H9 (cell line): ENCODE results near the gene LTA4H. TPM values are rescaled to one million over a fixed set of nuclear protein-coding genes. Genes with fewer than 3 reads are reported as not detected.

Experiments used
- DNase-seq: peaks from one replicate; pipeline ENCODE4 v3.0.0-alpha.2; 2017
- H2AFZ ChIP-seq: one replicate; pipeline ENCODE4 v1.6.1; 2013; ENCODE audit warnings: mild to moderate bottlenecking, low read length, control low read depth, moderate library complexity
- H2AK5ac ChIP-seq: 2 replicates; pipeline ENCODE4 v1.6.1; 2013; ENCODE audit warnings: low read length, control low read depth, mixed read lengths; ENCODE audit not compliant: insufficient read length
- H2BK120ac ChIP-seq: one replicate; pipeline ENCODE4 v1.6.1; 2013; ENCODE audit warnings: low read depth, mild to moderate bottlenecking, low read length, control low read depth, inconsistent platforms; ENCODE audit not compliant: poor library complexity, severe bottlenecking
- H2BK12ac ChIP-seq: 2 replicates; pipeline ENCODE4 v1.6.1; 2013; ENCODE audit warnings: low read length, control low read depth, mixed read lengths, low read depth; ENCODE audit not compliant: insufficient read length
- H2BK15ac ChIP-seq: 2 replicates; pipeline ENCODE4 v1.6.1; 2013; ENCODE audit warnings: low read depth, low read length, control low read depth
- H2BK20ac ChIP-seq: one replicate; pipeline ENCODE4 v1.6.1; 2013; ENCODE audit warnings: low read depth, mild to moderate bottlenecking, low read length, control low read depth, inconsistent platforms; ENCODE audit not compliant: poor library complexity, severe bottlenecking
- H2BK5ac ChIP-seq: 2 replicates; pipeline ENCODE4 v1.6.1; 2013; ENCODE audit warnings: low read length, control low read depth, mixed read lengths; ENCODE audit not compliant: insufficient read length
- H3K14ac ChIP-seq: 2 replicates; pipeline ENCODE4 v1.6.1; 2013; ENCODE audit warnings: low read length, control low read depth; ENCODE audit not compliant: insufficient read depth
- H3K18ac ChIP-seq: 2 replicates; pipeline ENCODE4 v1.6.1; 2013; ENCODE audit warnings: low read depth, mild to moderate bottlenecking, mixed read lengths, low read length, control low read depth; ENCODE audit not compliant: insufficient read length
- H3K23ac ChIP-seq: 2 replicates; pipeline ENCODE4 v1.6.1; 2013; ENCODE audit warnings: low read length, control low read depth, mixed read lengths, low read depth; ENCODE audit not compliant: insufficient read length
- H3K23me2 ChIP-seq: 2 replicates; pipeline ENCODE4 v1.6.1; 2013; ENCODE audit warnings: low read depth, mild to moderate bottlenecking, mixed read lengths, low read length, control low read depth; ENCODE audit not compliant: insufficient read length, poor library complexity, severe bottlenecking
- H3K27ac ChIP-seq: 2 replicates; pipeline ENCODE4 v1.5.1; 2013; ENCODE audit warnings: low read length, control low read depth, mixed read lengths, low read depth; ENCODE audit not compliant: insufficient read length
- H3K27me3 ChIP-seq: 2 replicates; pipeline ENCODE4 v1.6.1; 2013; ENCODE audit warnings: low read length, control low read depth, inconsistent platforms; ENCODE audit not compliant: insufficient read depth
- H3K4ac ChIP-seq: 2 replicates; pipeline ENCODE4 v1.6.1; 2013; ENCODE audit warnings: low read depth, mild to moderate bottlenecking, control low read depth, inconsistent platforms, low read length, moderate library complexity
- H3K4me1 ChIP-seq: 2 replicates; pipeline ENCODE4 v1.6.1; 2013; ENCODE audit warnings: low read length, control low read depth, inconsistent platforms; ENCODE audit not compliant: insufficient read depth
- H3K4me2 ChIP-seq: 2 replicates; pipeline ENCODE4 v1.6.1; 2013; ENCODE audit warnings: low read length, control low read depth, mixed read lengths; ENCODE audit not compliant: insufficient read length, insufficient read depth
- H3K56ac ChIP-seq: 2 replicates; pipeline ENCODE4 v1.6.1; 2013; ENCODE audit warnings: low read depth, mild to moderate bottlenecking, mixed read lengths, low read length, control low read depth; ENCODE audit not compliant: insufficient read length
- H3K79me1 ChIP-seq: 2 replicates; pipeline ENCODE4 v1.6.1; 2013; ENCODE audit warnings: low read depth, mild to moderate bottlenecking, moderate library complexity, low read length, control low read depth, inconsistent platforms; ENCODE audit not compliant: insufficient read depth, poor library complexity, severe bottlenecking
- H3K79me2 ChIP-seq: 2 replicates; pipeline ENCODE4 v1.6.1; 2013; ENCODE audit warnings: low read length, control low read depth, inconsistent platforms; ENCODE audit not compliant: insufficient read depth
- H3K9ac ChIP-seq: 2 replicates; pipeline ENCODE4 v1.6.1; 2013; ENCODE audit warnings: low read length, control low read depth, mixed read lengths; ENCODE audit not compliant: insufficient read length; ENCODE audit errors: extremely low read depth
- H3K9me3 ChIP-seq: one replicate; pipeline ENCODE4 v1.6.1; 2013; ENCODE audit warnings: low read depth, low read length, inconsistent platforms; ENCODE audit not compliant: control insufficient read depth
- H3T11ph ChIP-seq: one replicate; pipeline ENCODE4 v1.6.1; 2013; ENCODE audit warnings: mild to moderate bottlenecking, low read length, control low read depth, inconsistent platforms
- H4K20me1 ChIP-seq: one replicate; pipeline ENCODE4 v1.6.1; 2013; ENCODE audit not compliant: control insufficient read depth, insufficient read length, insufficient read depth
- H4K5ac ChIP-seq: 2 replicates; pipeline ENCODE4 v1.6.1; 2013; ENCODE audit warnings: low read depth, mild to moderate bottlenecking, mixed read lengths, low read length, control low read depth; ENCODE audit not compliant: insufficient read length
- H4K8ac ChIP-seq: replicated peaks from 2 replicates; pipeline ENCODE4 v1.6.1; 2013; ENCODE audit warnings: low read length, control low read depth, mixed read lengths, low read depth; ENCODE audit not compliant: insufficient read length
- H4K91ac ChIP-seq: 2 replicates; pipeline ENCODE4 v1.6.1; 2013; ENCODE audit warnings: low read depth, mild to moderate bottlenecking, moderate library complexity, mixed read lengths, low read length, control low read depth; ENCODE audit not compliant: insufficient read length
- H3K27ac Mint-ChIP-seq, 3 experiments: 2 replicates in 2 of 3; 3 replicates in 1 of 3; pipeline ENCODE4 v1.8.0; 2020 to 2021; ENCODE audit warnings: mixed read lengths in 3 of 3, mild to moderate bottlenecking in 1 of 3, moderate library complexity in 1 of 3
- H3K27me3 Mint-ChIP-seq: 2 replicates; pipeline ENCODE4 v1.8.0; 2021; ENCODE audit warnings: low read depth, mild to moderate bottlenecking, moderate library complexity, mixed read lengths
- H3K36me3 Mint-ChIP-seq, 3 experiments: 2 replicates in 2 of 3; 3 replicates in 1 of 3; pipeline ENCODE4 v1.8.0; 2020 to 2021; ENCODE audit warnings: low read depth in 3 of 3, mixed read lengths in 3 of 3; ENCODE audit not compliant: insufficient read depth in 1 of 3
- H3K4me1 Mint-ChIP-seq, 2 experiments: 2 replicates each; pipeline ENCODE4 v1.8.0; 2020; ENCODE audit warnings: mixed read lengths in 2 of 2
- H3K4me3 Mint-ChIP-seq, 2 experiments: 2 replicates in 1 of 2; 3 replicates in 1 of 2; pipeline ENCODE4 v1.8.0; 2020 to 2021; ENCODE audit warnings: mild to moderate bottlenecking in 2 of 2, mixed read lengths in 2 of 2, moderate library complexity in 1 of 2
- H3K9me3 Mint-ChIP-seq, 2 experiments: 2 replicates in 1 of 2; 3 replicates in 1 of 2; pipeline ENCODE4 v1.8.0; 2020; ENCODE audit warnings: mild to moderate bottlenecking in 2 of 2, mixed read lengths in 2 of 2, moderate library complexity in 1 of 2
- WGBS: extraction: QIAGEN DNeasy Blood & Tissue Kit; methylation state at CpG from one replicate; pipeline ENCODE4 v1.1.7; 2013; ENCODE audit warnings: missing lambda C conversion rate, low lambda C conversion rate, mixed read lengths; ENCODE audit not compliant: insufficient read length; ENCODE audit errors: extremely low coverage; 5-methylcytosine and 5-hydroxymethylcytosine counted together
- total RNA-seq: library from RNA; stranded (reverse); gene quantifications from 2 replicates; pipeline ENCODE4 v1.2.1, GENCODE V29; 2021
- TF ChIP-seq, protein P1 (sequence below): fragments of 200-600 bp; sonication (generic); conservative IDR thresholded peaks from 3 replicates; pipeline ENCODE4 v1.8.0; 2021; ENCODE audit warnings: antibody characterized with exemption, mild to moderate bottlenecking

Gene LTA4H
- total RNA-seq, 1 experiment from 2014 or later = 144 TPM

DNA sequence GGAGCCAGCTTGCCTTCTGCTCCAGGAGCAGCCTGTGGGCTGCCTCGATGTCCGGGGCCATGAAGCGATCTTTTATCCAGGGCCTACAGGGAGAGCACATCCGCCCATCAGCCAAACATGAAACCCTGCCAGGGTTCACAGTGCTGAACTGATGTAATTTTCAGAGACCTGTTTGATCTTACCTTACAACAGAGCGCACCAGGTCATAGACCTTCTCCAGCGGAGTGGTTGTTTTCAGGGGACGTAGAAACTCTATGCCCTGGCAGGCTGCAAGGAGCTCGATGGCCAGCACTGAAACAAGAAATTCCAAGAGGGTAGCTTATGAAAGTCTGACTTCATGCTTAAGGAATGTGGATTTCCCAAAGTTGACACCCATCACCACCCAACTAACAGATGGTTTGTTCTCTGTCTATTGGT lies 59.0 kb downstream of the LTA4H start:
- Histone ChIP-seq H2AK5ac (no peak overlapping the region), H3K27me3 (no peaks in the 10 kb centered on the region), H3K9ac (no peak overlapping the region), H2BK15ac (no peak overlapping the region), H3K4ac (no peak overlapping the region), H3K56ac (no peak overlapping the region), H3K18ac (no peak overlapping the region), H3K79me1 (no peaks in the 10 kb centered on the region), H3K23me2 (no peaks in the 10 kb centered on the region), H3K27ac (no peak overlapping the region), H2AFZ (no peak overlapping the region), H3K4me1 (peaks cover 2% of the 10 kb centered on the region; the same call in 1 of the 2 replicates), H3K79me2 (no peaks in the 10 kb centered on the region), H4K5ac (no peak overlapping the region), H2BK120ac (peak overlapping the region; percentile 57), H3T11ph (no peak overlapping the region), H3K9me3 (no peaks in the 10 kb centered on the region), H2BK20ac (no peak overlapping the region), H3K4me2 (no peak overlapping the region), H2BK5ac (no peak overlapping the region), H2BK12ac (no peak overlapping the region), H4K8ac (no peak overlapping the region), H4K20me1 (no peaks in the 10 kb centered on the region), H3K14ac (no peak overlapping the region), H4K91ac (no peak overlapping the region), H3K23ac (no peak overlapping the region)
- Mint-ChIP-seq H3K4me3 (no peak overlapping the region), H3K9me3 (no peaks in the 10 kb centered on the region), H3K36me3 (no peaks in the 10 kb centered on the region; a peak in 1 of 7 replicates), H3K4me1 (peaks cover 17 to 26% of the 10 kb centered on the region in 2 experiments), H3K27me3 (no peaks in the 10 kb centered on the region; the same call in 1 of the 2 replicates), H3K27ac (0 out of 7 replicates have a peak overlapping the region, but pooled peaks of 1 of the 3 experiments have one; percentile 57)
- TF ChIP-seq, protein P1, sequence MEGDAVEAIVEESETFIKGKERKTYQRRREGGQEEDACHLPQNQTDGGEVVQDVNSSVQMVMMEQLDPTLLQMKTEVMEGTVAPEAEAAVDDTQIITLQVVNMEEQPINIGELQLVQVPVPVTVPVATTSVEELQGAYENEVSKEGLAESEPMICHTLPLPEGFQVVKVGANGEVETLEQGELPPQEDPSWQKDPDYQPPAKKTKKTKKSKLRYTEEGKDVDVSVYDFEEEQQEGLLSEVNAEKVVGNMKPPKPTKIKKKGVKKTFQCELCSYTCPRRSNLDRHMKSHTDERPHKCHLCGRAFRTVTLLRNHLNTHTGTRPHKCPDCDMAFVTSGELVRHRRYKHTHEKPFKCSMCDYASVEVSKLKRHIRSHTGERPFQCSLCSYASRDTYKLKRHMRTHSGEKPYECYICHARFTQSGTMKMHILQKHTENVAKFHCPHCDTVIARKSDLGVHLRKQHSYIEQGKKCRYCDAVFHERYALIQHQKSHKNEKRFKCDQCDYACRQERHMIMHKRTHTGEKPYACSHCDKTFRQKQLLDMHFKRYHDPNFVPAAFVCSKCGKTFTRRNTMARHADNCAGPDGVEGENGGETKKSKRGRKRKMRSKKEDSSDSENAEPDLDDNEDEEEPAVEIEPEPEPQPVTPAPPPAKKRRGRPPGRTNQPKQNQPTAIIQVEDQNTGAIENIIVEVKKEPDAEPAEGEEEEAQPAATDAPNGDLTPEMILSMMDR = no peak
- DNase-seq = no peak
- no CpG with 5 or more reads among the region's 8 CpGs for whole genome bisulfite sequencing
